Measurements from ENCODE around the gene TMEM63A. TPM values are rescaled to one million over a fixed set of nuclear protein-coding genes. Genes with fewer than 3 reads are reported as not detected.
A peak's percentile ranks its signal among the peaks of the same experiment; 100 is the strongest.

The TMEM63A gene
- total and polyA plus RNA-seq, 2 experiments from 2014 or later = 19.3 to 37.0 TPM

DNA sequence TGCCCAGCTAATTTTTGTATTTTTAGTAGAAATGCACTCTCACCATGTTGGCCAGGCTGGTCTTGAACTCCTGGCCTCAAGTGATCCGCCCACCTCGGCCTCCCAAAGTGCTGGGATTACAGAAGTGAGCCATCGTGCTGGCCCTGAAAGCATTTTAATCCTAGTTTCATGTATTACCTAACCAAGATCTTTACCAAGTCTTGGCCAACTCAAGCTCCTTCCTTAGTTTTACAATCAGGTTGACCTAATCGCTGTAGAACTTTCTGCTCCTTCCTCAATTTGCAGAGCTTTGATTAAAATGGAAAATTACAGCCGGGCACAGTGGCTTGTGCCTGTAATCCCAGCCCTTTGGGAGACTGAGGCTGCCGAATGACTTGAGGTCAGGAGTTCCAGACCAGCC lies 3.2 kb upstream of the TMEM63A start:
- Histone ChIP-seq H3K4me1 (ENCODE audit: low read depth) (no peaks in the 10 kb centered on the region), H3K27me3 (no peaks in the 10 kb centered on the region), H3K4me3 (no peak overlapping the region), H3K36me3 (no peaks in the 10 kb centered on the region), H3K27ac (no peak overlapping the region), H3K9me3 (ENCODE audit: low read depth) (no peaks in the 10 kb centered on the region)
- DNase-seq (ENCODE audit: low read depth in 1 of 2, low spot score in 1 of 2) = no peak
- no peak for TF ChIP-seq CTCF (IDR thresholded peaks at IDR 0.05; ENCODE audit: low read depth, low read length)

DNA sequence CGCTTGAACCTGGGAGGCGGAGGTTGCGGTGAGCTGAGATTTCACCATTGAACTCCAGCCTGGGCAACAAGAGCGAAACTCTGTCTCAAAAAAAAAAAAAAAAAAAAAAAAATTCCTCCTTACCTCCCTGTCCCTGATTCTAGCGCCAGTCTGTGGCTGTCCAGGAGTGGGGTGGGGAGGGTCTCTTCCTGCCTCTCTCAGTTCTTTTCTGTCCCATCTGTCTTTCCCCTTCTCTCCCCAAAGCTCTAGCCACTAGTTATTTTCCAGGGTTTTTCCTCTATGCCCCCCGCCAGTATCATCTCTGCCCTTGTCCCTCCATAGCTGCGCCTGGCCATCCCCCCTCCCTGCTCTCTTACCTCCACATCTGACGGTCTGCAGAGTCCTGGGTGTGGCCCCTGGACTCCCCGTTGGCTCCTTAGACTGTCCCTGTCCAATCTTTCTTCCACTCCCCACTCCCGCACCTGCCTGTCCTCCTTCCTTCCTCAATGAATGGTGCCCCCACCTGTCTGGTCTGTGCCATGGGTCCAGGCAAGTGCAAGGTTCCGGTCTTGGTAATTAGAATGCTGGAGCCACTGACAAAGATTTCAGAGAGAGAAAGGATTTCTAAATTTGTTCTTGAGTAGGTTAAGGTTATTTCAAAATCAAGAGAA lies 1.6 kb upstream of the TMEM63A start:
- no peak for DNase-seq (ENCODE audit: low read depth in 1 of 2, low spot score in 1 of 2)
- Histone ChIP-seq H3K27me3 (no peaks in the 10 kb centered on the region), H3K4me1 (ENCODE audit: low read depth) (no peaks in the 10 kb centered on the region), H3K27ac (no peak overlapping the region), H3K36me3 (no peaks in the 10 kb centered on the region), H3K4me3 (no peak overlapping the region), H3K9me3 (ENCODE audit: low read depth) (no peaks in the 10 kb centered on the region)
- TF ChIP-seq CTCF (IDR thresholded peaks at IDR 0.05; ENCODE audit: low read depth, low read length) = no peak

DNA sequence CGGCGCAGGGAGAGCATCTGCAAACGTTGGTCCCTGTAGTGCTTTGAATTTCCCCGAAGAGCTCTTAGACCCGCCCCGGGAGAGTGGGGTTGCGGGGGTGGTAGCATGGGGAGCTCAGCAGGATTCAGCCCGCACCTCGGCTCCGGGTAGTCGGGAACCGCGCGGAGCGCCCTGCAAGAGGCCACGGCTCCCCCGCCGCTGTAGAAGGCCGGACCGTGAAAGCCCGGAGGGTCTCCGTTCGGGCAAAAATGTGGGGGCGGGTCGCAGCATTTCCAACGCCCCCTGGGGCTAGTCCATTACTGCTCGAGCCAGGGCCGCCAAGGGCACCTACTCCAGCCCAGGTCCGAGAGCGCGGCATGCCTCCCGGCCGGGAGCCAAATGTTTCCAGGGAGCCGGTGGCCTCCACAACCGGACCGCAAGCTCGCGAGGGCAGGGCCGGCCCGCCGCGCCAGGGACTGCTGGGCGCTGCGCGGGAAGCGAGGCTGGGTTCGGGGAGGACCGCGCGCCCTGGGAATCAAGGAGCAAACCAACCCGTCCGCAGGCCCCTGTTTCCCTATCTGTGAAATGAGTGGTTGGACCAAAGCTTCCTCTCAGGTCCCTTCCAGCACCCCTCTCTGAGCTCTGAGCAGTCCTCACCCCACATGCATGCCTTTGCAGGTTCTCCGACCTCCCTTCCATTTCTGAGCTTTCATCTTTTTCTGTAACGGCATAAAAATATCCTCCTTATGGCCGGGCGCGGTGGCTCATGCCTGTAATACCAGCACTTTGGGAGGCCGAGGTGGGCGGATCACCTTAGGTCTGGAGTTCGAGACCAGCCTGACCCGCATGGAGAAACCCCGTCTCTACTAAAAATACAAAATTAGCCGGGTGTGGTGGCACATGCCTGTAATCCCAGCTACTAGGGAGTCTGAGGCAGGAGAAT lies 775 bp upstream of the TMEM63A start:
- Histone ChIP-seq H3K27me3 (no peaks in the 10 kb centered on the region), H3K4me1 (ENCODE audit: low read depth) (no peaks in the 10 kb centered on the region), H3K4me3 (peak overlapping the region; percentile 59), H3K9me3 (ENCODE audit: low read depth) (no peaks in the 10 kb centered on the region), H3K27ac (peak overlapping the region; percentile 45), H3K36me3 (no peaks in the 10 kb centered on the region)
- peak; percentile 51 to 61 for DNase-seq (ENCODE audit: low read depth in 1 of 2, low spot score in 1 of 2)
- TF ChIP-seq CTCF (IDR thresholded peaks at IDR 0.05; ENCODE audit: low read depth, low read length) = no peak

DNA sequence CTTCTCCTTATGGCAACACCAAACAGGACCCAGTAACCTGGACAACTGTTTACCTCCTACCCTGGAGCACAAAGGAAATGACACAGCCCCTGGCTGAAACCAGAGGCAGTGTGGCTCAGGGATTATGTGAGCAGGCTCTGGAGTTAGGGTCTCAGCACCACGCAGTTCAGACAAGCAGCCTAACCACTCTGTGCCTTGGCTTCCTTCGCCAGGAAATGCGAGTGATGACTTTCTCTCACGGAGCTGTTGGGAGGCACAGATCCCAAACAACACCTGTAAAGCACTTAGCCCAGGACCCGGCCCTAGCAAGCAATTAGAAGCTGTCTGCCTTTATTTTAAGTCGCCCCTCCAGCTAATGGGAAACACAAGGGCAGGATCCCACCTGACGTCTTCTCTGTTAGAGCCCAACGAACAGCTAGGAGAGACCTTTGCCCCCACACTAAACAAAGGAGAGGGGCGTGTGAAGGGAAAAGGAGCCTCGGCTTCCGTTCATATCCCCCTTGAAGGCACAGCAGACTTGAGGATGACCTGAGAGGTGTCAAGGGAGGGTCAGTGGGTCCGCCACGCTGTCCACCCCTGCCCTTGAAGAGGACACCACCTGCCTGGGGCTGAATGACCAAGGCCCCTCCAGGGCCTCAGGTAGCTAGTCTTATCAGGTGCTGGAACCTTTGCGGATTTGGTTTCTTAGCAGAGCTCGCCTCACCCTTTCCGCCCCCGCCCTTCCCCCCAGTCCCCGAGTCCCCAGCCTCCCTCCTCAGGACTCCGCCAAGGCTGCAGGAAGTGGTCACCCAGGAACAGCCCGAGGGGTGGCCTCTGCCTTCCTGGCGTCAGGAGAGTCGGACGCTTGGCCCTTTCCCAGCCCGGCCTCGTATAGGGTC lies 860 bp downstream of the TMEM63A start:
- peak; percentile 31 to 47 for DNase-seq (ENCODE audit: low read depth in 1 of 2, low spot score in 1 of 2)
- Histone ChIP-seq H3K4me3 (peak overlapping the region; percentile 59), H3K27ac (peak overlapping the region; percentile 11), H3K9me3 (ENCODE audit: low read depth) (no peaks in the 10 kb centered on the region), H3K36me3 (no peaks in the 10 kb centered on the region), H3K27me3 (no peaks in the 10 kb centered on the region), H3K4me1 (ENCODE audit: low read depth) (no peaks in the 10 kb centered on the region)
- no peak for TF ChIP-seq CTCF (IDR thresholded peaks at IDR 0.05; ENCODE audit: low read depth, low read length)

DNA sequence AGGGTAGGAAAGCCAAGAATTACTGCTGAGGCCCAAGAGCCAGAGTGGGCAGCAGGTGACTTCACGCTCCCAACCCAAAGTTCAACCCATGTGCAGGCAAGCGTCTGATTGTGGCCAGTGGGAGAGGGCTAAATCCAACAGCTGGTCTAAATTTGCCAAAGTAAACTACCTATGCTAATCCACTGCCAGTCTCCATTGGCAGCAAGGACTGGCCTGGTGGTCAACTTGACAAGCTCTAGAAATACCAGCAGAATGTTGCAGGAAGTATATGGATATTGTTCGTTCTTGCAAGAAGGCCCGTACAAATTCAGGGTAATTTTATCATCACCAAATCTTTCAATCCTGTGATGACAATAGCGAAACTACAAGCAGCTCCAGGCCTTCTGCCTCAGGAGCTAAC lies 1.5 kb downstream of the TMEM63A start:
- Histone ChIP-seq H3K4me1 (ENCODE audit: low read depth) (no peaks in the 10 kb centered on the region), H3K36me3 (no peaks in the 10 kb centered on the region), H3K9me3 (ENCODE audit: low read depth) (no peaks in the 10 kb centered on the region), H3K27me3 (no peaks in the 10 kb centered on the region), H3K27ac (no peak overlapping the region), H3K4me3 (no peak overlapping the region)
- TF ChIP-seq CTCF (IDR thresholded peaks at IDR 0.05; ENCODE audit: low read depth, low read length) = no peak
- DNase-seq (ENCODE audit: low read depth in 1 of 2, low spot score in 1 of 2) = no peak

All from cardiac muscle cell (in vitro differentiated cells and primary cell).